GM12878 (cell line): ENCODE results near the gene ARHGAP22. TPM values are rescaled to one million over a fixed set of nuclear protein-coding genes. Genes with fewer than 3 reads are reported as not detected.

Source experiments
- ATAC-seq: fragments of 200-7000 bp; cut with Tn5 transposase; 3 replicates; pipeline ENCODE4 v1.9.1; 2020; ENCODE audit warnings: mild to moderate bottlenecking, moderate library complexity
- BruUV-seq: library from RNA; stranded (reverse); fragments of 400-500 nt; replicated peaks from 2 replicates; lab custom pipeline; 2021; lab: Mats Ljungman, UMichigan
- CTCF ChIA-PET: fragments of 300-600 bp; sonication (Branson Sonifier 250); formaldehyde crosslinking; extraction: SDS; loops from one replicate; lab custom pipeline; 2021; ENCODE audit warnings: inconsistent platforms; lab: Yijun Ruan, JAX
- POLR2A ChIA-PET: fragments of 350-600 bp; formaldehyde crosslinking; extraction: SDS; loops from one replicate; lab custom pipeline; 2021; ENCODE audit warnings: inconsistent platforms; lab: Charles Lee
- RAD21 ChIA-PET: fragments of 300-600 bp; sonication (Branson Sonifier 250); formaldehyde crosslinking; loops from one replicate; lab custom pipeline; 2023; ENCODE audit warnings: antibody characterized with exemption; ENCODE audit not compliant: unreplicated experiment; lab: Charles Lee
- SMC1A ChIA-PET: fragments of 300-600 bp; sonication (Branson Sonifier 250); formaldehyde crosslinking; loops from one replicate; lab custom pipeline; 2023; ENCODE audit not compliant: unreplicated experiment, uncharacterized antibody; lab: Charles Lee
- DNase-seq: peaks from one replicate; pipeline ENCODE4 v3.0.0-alpha.2; 2011; ENCODE audit warnings: low read depth, low spot score
- FAIRE-seq: peaks from 3 replicates; lab custom pipeline; 2011; peaks lifted over from hg19 to GRCh38; lab: Jason Lieb, UNC
- H2AFZ ChIP-seq: 2 replicates; pipeline ENCODE4 v1.6.0; 2011; ENCODE audit warnings: low read depth, low read length, control low read depth; ENCODE audit not compliant: control insufficient read depth
- H3K27ac ChIP-seq: 2 replicates; pipeline ENCODE4 v1.5.1; 2011; ENCODE audit warnings: control low read depth; ENCODE audit not compliant: control insufficient read depth, insufficient read depth
- H3K27me3 ChIP-seq, 2 experiments: replicated peaks in 1 of 2; 2 replicates each; pipeline versions ENCODE4 v1.6.0 to v1.6.1; 2011; ENCODE audit warnings: low read length in 1 of 2; ENCODE audit not compliant: control insufficient read depth in 2 of 2, insufficient read depth in 2 of 2
- H3K36me3 ChIP-seq, 2 experiments: 2 replicates each; pipeline ENCODE4 v1.5.1; 2011; ENCODE audit warnings: low read length in 1 of 2; ENCODE audit not compliant: control insufficient read depth in 2 of 2, insufficient read depth in 2 of 2
- H3K4me1 ChIP-seq: 2 replicates; pipeline ENCODE4 v1.6.1; 2011; ENCODE audit warnings: mild to moderate bottlenecking, low read length, moderate library complexity, mixed read lengths; ENCODE audit not compliant: control insufficient read depth, insufficient read depth
- H3K4me2 ChIP-seq: 2 replicates; pipeline ENCODE4 v1.6.0; 2011; ENCODE audit warnings: control low read depth; ENCODE audit not compliant: control insufficient read depth, insufficient read depth
- H3K4me3 ChIP-seq: fragments of 200-600 bp; sonication (generic); 2 replicates; pipeline ENCODE4 v1.5.1; 2016
- H3K79me2 ChIP-seq: 2 replicates; pipeline ENCODE4 v1.6.0; 2011; ENCODE audit warnings: low read length; ENCODE audit not compliant: control insufficient read depth, insufficient read depth
- H3K9ac ChIP-seq: 2 replicates; pipeline ENCODE4 v1.8.0; 2011; ENCODE audit warnings: low read length, control low read depth, mixed read lengths; ENCODE audit not compliant: control insufficient read depth, insufficient read depth
- H3K9me3 ChIP-seq: replicated peaks from 3 replicates; pipeline ENCODE4 v1.5.1; 2011; ENCODE audit warnings: mild to moderate bottlenecking, low read length; ENCODE audit not compliant: control insufficient read depth, insufficient read depth
- H4K20me1 ChIP-seq: 2 replicates; pipeline ENCODE4 v1.6.0; 2011; ENCODE audit not compliant: control insufficient read depth, insufficient read depth
- IKZF1 ChIP-seq: fragments of 450-650 bp; conservative IDR thresholded peaks from 2 replicates; pipeline ENCODE4 v1.6.1; 2017; ENCODE audit warnings: antibody characterized with exemption, mild to moderate bottlenecking
- KAT2A ChIP-seq: conservative IDR thresholded peaks from 2 replicates; pipeline ENCODE4 v1.6.1; 2011; ENCODE audit warnings: low read depth, low read length; ENCODE audit not compliant: control insufficient read depth
- MEF2B ChIP-seq: fragments of 450-650 bp; IDR thresholded peaks from 2 replicates; pipeline ENCODE4 v1.6.1; 2018; ENCODE audit warnings: mild to moderate bottlenecking, moderate library complexity; ENCODE audit not compliant: partially characterized antibody, poor library complexity, severe bottlenecking
- PAX8 ChIP-seq: fragments of 450-650 bp; IDR thresholded peaks from 2 replicates; pipeline ENCODE4 v1.6.1; 2017; ENCODE audit warnings: mild to moderate bottlenecking, moderate library complexity
- POLR2AphosphoS5 ChIP-seq: IDR thresholded peaks from 2 replicates; pipeline ENCODE4 v1.6.1; 2011; ENCODE audit warnings: mild to moderate bottlenecking, low read length, inconsistent platforms
- RELA ChIP-seq: fragments of 450-650 bp; IDR thresholded peaks from 2 replicates; pipeline ENCODE4 v1.8.0; 2014; ENCODE audit warnings: borderline replicate concordance; ENCODE audit not compliant: partially characterized antibody
- SPI1 ChIP-seq: IDR thresholded peaks from 2 replicates; pipeline ENCODE4 v1.6.1; 2011; ENCODE audit warnings: low read depth, mild to moderate bottlenecking, low read length, moderate library complexity, borderline replicate concordance; ENCODE audit not compliant: insufficient read depth
- TCF7 ChIP-seq: IDR thresholded peaks from 2 replicates; pipeline ENCODE4 v1.6.1; 2014; ENCODE audit warnings: antibody characterized with exemption, borderline replicate concordance
- WGBS: methylation state at CpG from one replicate; pipeline ENCODE4 v1.1.6; 2016; ENCODE audit warnings: low lambda C conversion rate; ENCODE audit not compliant: insufficient replicate concordance, insufficient coverage; ENCODE audit errors: missing lambda C conversion rate; 5-methylcytosine and 5-hydroxymethylcytosine counted together
- in situ Hi-C: fragments of 300-500 bp; cut with MboI; formaldehyde crosslinking; loops from 9 replicates; pipeline ENCODE4 v1.14.3; 2018; ENCODE audit warnings: mixed read lengths
- intact Hi-C: fragments of 100-400 bp; cut with micrococcal nuclease; formaldehyde crosslinking; loops from one replicate; pipeline ENCODE4 v1.14.2; 2022; ENCODE audit not compliant: unreplicated experiment
- polyA plus RNA-seq, 11 experiments: library from polyadenylated mRNA; depleted of rRNA in 4 of 11; unstranded in 6 of 11; stranded (reverse) in 5 of 11; fragments of >200 nt; fragmentation: Nextera tagmentation in 4 of 11; fragmentation: Illumina TruSeq in 1 of 11; extraction: Ambion mirVana in 4 of 11; extraction: Trizol in 1 of 11; gene quantifications; 1 replicate in 1 of 11; 2 replicates in 10 of 11; pipeline versions ENCODE4 v1.2.1 to v1.2.3, GENCODE V29; 2011 to 2016; ENCODE audit warnings: inconsistent platforms in 2 of 11, missing spikeins in 2 of 11, low read depth in 1 of 11
- total RNA-seq, 4 experiments: library from RNA; depleted of rRNA in 3 of 4; stranded (reverse); fragments of >200 nt in 3 of 4; fragmentation: Illumina TruSeq in 1 of 4; extraction: Trizol in 1 of 4; gene quantifications; 2 replicates each; pipeline versions ENCODE4 v1.2.1 to v1.2.3, GENCODE V29; 2013 to 2021
- TF ChIP-seq, protein P1 (sequence below): IDR thresholded peaks from 2 replicates; pipeline ENCODE4 v1.6.1; 2012; ENCODE audit warnings: low read depth, low read length, improper control_type of control experiment
- TF ChIP-seq, protein P2 (sequence below): IDR thresholded peaks from 2 replicates; pipeline ENCODE4 v1.6.1; 2011; ENCODE audit warnings: borderline replicate concordance, low read depth, mild to moderate bottlenecking, moderate library complexity, mixed read lengths, low read length; ENCODE audit not compliant: insufficient read depth; ENCODE audit errors: extremely low read length

ARHGAP22 gene
- total and polyA plus RNA-seq, 10 of the 15 experiments (the other 5 are each of a cell fraction or from before 2014, with no cell fraction given) = 0.07 to 0.61 (median 0.18) TPM; not detected in 5

DNA sequence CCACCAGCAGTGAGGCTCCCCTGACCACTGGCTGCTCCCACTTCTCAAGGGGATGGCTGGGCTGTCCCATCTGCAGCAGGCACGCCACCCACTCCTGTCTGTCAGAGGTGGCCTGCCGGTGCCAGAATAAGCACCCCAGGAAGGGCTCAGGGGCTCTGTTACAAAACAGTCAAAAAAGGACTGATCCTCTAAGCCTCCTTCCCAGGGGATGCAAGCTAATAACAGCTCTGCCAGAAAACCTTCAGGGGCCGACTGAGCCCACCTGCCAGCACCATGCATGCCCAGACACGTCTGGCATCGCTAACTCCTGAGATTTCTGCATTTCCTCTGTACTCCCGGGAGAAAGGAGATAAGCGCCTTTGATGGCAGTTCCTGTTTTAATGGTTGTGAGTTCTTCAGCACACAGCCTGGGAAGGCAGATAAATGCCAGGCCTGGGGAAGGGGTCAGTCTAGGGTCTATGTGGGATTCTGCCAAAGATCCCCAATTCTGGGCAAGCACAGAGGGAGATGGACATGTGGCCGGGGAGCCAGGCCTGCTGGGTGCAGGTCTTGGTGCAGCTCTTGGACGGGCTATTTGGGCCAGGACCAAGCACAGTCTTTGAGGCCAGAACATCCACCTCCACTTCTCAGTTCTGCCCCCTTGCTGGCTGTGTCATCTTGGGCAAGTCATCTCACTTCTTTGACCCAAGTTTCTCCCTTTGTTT, 128.4 kb downstream of the ARHGAP22 start:
- WGBS = 19% methylated on average over 9 of the region's 9 CpGs
- RAD21 ChIA-PET = no interaction called here
- H3K79me2 ChIP-seq = no peaks in the 10 kb centered on the region
- SMC1A ChIA-PET = interaction anchor here (1.6 kb wide), 1 partner anchor 117 kb away, joined by 3 read pairs; no protein-coding TSS in a partner anchor
- BruUV-seq = no TSS peak
- no peaks in the 10 kb centered on the region for H3K9me3 ChIP-seq
- POLR2A ChIA-PET = no interaction called here
- H3K27me3 ChIP-seq = no peaks in the 10 kb centered on the region; a peak in 2 of 4 replicates
- no peak overlapping the region; the same call in 1 of the 2 replicates for H2AFZ ChIP-seq
- no peak for FAIRE-seq
- in situ Hi-C loops (no loop called here), intact Hi-C loops (no loop called here)
- no peaks in the 10 kb centered on the region for H3K36me3 ChIP-seq
- TF ChIP-seq SPI1 (peak; percentile 31; the same call in 1 of the 2 replicates), IKZF1 (no peak)
- H3K4me1 ChIP-seq = no peaks in the 10 kb centered on the region
- H4K20me1 ChIP-seq = no peaks in the 10 kb centered on the region
- no peak overlapping the region for H3K27ac ChIP-seq
- ATAC-seq = no peak
- CTCF ChIA-PET = no interaction called here
- DNase-seq = no peak
- H3K4me2 ChIP-seq = no peak overlapping the region
- H3K9ac ChIP-seq = no peak overlapping the region
- no peak overlapping the region for H3K4me3 ChIP-seq

DNA sequence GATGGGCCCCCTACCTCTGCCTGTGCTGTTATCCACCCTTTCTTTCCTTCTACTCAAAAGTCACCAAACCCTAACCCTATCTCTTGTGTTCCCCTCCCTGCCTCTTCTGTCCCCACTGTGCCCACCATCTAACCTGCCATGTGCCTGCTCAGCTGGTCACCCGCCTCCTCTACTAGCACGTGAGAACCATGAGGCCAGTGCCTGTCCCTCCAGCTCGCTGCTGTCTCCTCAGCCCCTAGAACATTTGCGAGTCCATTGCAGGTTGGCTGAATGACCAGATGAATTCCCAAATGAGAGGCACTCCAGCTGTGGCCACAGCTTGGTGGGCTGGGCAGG, 129.0 kb downstream of the ARHGAP22 start:
- no peak overlapping the region for H2AFZ ChIP-seq
- no peaks in the 10 kb centered on the region for H3K36me3 ChIP-seq
- no TSS peak for BruUV-seq
- H3K27me3 ChIP-seq = no peaks in the 10 kb centered on the region; a peak in 1 of 4 replicates
- H3K9ac ChIP-seq = no peak overlapping the region
- WGBS = 14% methylated on average over 4 of the region's 4 CpGs
- no peak for DNase-seq
- intact Hi-C loops = no loop called here
- no peak overlapping the region for H3K4me3 ChIP-seq
- H3K4me1 ChIP-seq = no peaks in the 10 kb centered on the region
- TF ChIP-seq, protein P1, sequence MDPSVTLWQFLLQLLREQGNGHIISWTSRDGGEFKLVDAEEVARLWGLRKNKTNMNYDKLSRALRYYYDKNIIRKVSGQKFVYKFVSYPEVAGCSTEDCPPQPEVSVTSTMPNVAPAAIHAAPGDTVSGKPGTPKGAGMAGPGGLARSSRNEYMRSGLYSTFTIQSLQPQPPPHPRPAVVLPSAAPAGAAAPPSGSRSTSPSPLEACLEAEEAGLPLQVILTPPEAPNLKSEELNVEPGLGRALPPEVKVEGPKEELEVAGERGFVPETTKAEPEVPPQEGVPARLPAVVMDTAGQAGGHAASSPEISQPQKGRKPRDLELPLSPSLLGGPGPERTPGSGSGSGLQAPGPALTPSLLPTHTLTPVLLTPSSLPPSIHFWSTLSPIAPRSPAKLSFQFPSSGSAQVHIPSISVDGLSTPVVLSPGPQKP = no peak
- TF ChIP-seq POLR2AphosphoS5 = no peak
- no peak for TF ChIP-seq PAX8
- TF ChIP-seq RELA = no peak
- TF ChIP-seq, protein P2, sequence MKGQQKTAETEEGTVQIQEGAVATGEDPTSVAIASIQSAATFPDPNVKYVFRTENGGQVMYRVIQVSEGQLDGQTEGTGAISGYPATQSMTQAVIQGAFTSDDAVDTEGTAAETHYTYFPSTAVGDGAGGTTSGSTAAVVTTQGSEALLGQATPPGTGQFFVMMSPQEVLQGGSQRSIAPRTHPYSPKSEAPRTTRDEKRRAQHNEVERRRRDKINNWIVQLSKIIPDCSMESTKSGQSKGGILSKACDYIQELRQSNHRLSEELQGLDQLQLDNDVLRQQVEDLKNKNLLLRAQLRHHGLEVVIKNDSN = no peak
- TF ChIP-seq TCF7 = no peak
- no peak for TF ChIP-seq MEF2B
- TF ChIP-seq KAT2A = no peak
- POLR2A ChIA-PET = no interaction called here
- no peaks in the 10 kb centered on the region for H3K9me3 ChIP-seq
- no peak overlapping the region for H3K4me2 ChIP-seq
- H3K79me2 ChIP-seq = no peaks in the 10 kb centered on the region
- SMC1A ChIA-PET = interaction anchor here (1.6 kb wide), 1 partner anchor 117 kb away, joined by 3 read pairs; no protein-coding TSS in a partner anchor
- no peaks in the 10 kb centered on the region for H4K20me1 ChIP-seq
- no peak for FAIRE-seq
- in situ Hi-C loops = no loop called here
- CTCF ChIA-PET = no interaction called here
- H3K27ac ChIP-seq = no peak overlapping the region
- RAD21 ChIA-PET = interaction anchor here (0.8 kb wide), 1 partner anchor 180 kb away, joined by 3 read pairs; no protein-coding TSS in a partner anchor
- ATAC-seq = no peak
